ELR (cell line): ENCODE measurements around the gene SORCS2.

Source experiments
- DNase-seq: peaks from one replicate; pipeline ENCODE4 v3.0.0-alpha.2; 2015; ENCODE audit warnings: low read depth

SORCS2 gene

DNA sequence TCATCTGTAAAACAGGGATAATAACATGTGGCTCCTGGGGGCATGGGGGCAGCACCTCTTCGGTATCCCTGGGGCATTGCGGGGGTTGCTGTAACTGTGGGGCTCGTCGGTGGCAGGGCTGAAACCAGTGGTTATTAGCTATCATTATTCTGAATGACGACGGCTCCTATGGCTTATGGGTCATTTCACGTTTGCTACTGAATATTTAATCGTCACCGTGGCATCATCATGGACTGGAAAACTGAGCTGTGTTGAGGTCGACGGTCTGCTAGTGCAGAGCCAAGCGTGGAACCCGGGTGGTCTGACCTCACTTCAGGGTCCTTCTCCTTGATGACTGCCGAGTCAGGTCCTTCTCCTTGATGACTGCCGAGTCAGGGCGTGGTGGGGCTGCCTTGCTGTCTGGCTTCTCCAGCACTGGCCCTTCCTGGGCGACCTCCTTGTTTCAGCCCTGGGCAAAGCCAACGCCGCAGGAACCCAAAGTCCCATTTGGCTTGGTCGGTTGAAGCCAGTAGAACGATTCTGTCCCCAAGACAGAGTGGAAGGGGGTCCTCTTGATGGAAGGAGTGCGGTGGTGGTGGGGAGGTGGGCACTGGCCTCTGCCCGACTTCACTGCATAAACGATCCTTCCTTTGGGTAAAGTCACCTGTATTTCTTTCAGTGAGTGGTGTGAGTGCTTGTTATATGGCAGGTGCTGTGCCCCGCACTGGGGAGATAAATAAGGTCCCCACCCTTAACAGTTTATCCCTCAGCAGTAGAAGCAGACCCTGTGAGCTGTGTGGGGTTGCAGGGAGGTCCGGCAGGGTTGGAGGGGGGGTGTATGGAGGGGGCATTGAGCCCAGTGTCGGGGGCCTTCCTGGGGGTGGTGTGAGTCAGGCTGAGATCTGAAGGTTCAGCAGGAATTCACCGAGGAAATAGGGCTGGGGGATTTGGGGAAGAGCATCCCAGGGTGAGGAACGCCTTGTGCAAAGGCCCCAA lies 201.6 kb downstream of the SORCS2 start:
- DNase-seq = no peak

DNA sequence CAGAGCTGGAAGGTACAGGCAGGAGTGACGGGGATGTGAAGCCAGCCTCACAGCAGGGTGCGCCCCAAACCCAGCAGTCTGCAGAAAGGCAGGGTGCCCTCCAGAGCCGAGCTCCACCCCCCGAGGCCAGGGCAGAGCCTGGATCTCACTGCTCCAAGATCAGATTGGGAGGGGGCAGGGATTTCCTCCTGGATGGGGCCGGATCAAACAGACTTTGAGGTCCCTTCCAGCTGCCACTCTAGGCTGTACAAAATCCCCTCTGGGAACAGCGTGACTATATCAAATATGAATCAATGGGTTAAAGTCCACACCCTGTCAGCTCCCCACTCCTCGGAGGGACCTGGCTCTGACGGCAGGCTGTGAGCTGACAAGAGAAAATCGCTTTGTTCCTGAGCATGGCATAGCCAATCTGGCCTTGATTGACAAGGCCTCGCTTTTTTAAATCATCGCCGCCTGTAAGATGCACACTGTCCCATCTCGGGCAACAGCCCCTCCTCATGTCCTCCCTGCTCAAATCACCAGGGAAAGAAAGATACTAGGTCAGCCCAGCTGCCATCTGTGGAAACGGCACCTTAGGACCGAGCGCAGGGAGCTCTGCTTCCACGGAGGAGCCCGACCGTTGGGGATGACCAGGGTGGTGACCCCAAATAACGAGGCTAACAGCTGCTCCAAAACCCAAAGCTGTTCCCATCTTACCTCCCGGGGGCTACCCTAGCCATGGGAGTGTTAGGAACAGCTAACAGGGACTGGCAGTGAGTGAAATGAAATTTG lies 202.5 kb downstream of the SORCS2 start:
- DNase-seq = no peak

DNA sequence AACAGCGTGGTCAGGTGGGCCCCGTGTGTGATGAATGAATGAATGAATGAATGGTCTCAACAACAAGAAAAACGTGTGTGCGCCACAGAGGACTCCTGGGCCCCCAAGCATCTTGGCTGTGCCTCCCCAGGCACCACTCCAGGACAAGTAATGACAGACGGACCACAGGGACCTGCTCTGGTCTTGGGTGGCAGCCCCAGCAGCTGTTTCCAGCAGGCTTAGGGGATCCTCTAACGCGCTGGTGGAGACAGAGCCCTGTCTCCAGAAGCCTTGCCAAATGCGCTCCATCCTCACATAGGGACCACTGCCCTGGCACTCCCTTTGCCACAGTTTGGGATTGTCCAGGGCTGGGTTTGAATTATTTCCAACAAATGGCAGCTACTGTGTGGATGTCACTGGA lies 203.3 kb downstream of the SORCS2 start:
- no peak for DNase-seq

DNA sequence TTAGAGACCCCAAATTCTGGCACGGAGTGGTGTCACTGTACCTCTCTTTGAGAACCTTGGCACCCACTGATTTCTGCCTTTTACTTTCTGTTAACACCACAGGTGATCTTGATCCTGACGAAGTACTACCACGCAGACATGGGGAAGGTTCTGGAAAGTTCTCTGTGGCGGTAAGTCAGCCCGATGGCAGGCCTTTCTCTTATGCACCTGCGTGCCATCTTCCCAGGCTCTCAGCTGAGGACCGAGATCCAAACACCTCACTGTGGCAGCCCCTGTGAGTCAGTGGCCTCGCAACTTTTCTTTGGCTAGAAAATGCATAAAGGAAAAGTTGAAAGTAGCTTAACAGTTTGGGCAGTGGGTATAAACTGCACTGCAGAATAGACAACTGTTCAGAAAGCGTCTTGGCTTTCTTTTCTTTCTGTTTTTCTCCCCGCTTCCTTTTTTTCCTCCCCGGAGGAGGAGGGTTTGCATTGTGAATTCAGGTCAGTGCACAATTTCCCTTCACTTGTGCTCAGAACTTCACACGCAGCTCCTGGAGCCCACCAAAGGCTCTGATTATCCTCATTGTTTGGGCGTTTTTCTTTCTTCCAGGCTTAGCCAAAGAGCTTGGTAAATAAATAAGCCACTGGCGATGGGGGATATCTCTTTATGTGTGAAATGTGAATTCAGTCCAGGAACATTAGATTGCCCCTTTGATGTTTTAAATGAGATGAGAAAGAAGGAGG lies 204.0 kb downstream of the SORCS2 start:
- no peak for DNase-seq

DNA sequence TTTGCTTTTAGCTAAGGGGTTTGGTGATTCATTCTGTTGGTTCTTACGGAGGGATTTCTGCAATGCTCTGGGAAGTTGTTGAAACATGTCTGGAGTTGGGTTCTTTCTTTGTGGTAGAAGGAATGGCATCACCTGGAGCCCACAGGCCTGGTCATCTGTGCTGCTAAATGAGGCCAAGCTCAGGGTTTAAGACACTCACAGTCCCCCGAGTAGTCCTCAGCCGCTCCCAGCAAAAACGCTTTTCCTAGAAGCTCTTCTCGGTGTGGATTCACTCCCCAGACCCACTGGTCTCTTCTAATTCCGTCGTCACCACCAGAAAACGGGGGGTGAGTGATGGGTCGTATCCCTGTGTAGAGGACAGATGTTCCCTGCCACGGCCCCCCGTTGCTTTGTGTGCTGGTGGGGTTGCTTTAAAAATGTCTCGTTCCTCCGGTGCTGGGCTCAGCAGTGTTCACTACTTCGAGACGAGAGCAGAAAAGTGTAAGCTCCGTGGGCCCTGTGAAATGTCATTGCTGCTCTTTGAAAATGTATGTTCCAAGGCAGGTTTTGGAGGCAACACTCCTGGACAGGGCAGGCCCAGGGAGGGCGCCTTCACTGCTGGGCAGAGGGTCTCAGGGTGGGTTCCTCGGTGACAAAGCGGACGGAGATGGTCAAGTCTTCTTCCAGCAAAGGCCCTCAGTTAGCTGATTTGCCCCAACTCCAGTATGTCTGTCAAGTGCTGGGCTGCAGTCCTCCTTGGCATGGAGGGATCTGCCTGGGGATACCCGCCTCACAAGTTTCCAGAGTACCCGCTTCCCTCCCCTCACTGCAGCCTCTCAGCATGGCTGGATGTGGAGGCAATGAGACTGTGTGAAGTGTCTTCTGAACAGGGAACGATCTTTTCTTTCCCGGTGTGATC lies 205.1 kb downstream of the SORCS2 start:
- DNase-seq = no peak

DNA sequence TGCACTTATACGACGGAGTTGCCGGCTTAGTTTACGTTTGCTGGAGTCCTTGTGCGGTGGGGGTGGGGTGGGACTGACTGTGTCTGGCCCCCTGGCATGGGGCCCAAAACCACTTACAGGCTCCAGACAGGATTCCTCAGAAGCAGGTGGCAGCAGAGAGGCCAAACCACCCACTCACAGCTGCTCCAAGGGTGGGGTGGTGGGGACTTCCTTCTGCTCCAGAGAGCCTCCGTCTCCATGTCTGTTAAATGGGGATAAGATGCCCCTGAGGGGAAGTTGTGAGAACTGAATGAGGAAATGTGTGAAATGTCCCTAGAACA lies 205.7 kb downstream of the SORCS2 start:
- peak; percentile 31 for DNase-seq

DNA sequence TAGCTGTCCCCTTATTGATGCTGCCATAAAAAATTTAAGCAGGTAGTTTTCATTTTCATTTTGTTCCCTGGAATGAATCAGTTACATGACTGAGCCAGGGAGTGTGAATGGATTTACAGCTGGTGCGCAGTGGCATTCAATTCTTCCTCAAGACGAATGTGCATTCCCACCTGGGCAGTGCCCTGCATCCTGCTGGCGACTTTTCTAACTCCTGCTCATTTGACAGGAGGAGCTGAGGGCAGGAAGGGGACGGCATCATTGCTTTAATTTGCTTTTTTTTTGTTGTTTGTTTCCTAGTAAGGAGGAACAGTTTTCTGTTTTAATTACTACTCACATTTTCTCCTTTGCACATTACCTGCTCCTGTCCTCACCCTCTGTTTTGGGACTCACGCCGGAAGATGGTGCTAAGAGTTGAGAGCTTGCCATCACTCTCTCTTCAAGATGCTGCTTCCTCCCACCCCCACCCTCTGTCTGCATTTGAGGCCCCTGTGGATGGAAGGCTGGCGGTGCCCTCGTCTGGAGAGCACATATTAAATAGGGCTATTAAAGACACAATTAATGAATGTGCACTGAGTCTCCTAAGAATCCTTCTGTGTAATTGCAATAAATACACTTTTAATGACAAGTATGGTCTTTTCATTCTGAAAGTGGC lies 206.6 kb downstream of the SORCS2 start:
- DNase-seq = no peak

DNA sequence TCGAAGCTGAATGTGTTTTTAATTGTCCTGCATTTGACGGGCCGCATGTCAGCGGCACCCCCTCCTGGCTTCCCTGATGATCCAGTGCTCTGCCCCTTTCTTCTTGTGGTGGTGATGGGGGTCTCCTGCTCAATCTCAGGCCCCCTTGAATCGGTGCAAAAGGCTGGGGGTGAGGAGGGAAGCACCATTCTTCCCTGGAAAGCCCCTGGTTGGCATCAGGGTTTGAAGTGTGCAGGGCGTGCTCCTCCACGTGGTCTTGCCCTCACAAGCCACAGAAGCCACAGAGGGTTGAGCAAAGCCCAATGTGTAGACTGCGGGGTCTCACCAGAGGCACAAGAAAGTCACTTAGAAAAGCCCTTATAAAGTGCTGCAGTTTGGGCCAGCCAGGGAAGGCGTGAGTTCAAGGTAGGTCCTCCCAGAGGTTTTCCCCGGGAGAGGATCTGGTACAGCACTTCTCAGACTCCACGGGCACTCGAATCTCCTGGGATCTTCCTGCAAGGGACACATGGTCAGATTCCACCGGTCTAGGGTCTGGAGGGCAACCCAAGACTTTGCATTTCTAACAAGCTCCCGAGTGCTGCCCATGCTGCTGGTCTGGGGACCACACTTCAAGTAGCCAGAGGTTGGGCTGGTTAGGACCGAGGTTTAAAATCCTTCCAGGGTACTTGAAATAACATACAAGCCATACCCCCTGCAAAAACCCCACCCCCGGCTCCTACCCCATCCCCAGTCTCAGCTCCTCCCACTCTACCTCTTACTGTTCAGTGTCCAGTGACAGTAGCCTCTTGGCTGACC lies 207.3 kb downstream of the SORCS2 start:
- DNase-seq = no peak

DNA sequence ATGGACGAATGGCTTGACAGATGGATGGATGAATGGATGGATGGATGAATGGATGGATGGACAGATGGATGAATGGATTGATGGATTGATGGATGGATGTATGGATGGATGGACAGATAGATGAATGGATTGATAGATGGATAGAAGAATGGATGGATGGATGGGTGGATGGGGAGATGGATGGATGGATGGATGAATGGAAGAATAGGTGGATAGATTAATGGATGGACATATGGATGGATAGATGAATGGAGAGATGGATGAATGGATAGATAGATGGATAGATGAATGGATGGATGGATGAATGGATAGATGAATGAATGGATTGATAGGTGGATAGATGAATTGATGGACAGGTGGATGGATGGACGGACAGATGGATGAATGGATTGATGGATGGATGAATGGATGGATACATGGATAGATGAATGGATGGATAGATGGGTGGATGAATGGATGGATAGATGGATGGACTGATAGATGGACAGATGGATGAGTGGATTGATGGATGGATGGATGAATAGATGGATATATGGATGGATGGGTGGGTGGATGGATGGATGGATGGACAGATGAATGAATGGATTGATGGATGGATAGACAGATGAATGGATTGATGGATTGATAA lies 208.4 kb downstream of the SORCS2 start:
- DNase-seq = no peak

DNA sequence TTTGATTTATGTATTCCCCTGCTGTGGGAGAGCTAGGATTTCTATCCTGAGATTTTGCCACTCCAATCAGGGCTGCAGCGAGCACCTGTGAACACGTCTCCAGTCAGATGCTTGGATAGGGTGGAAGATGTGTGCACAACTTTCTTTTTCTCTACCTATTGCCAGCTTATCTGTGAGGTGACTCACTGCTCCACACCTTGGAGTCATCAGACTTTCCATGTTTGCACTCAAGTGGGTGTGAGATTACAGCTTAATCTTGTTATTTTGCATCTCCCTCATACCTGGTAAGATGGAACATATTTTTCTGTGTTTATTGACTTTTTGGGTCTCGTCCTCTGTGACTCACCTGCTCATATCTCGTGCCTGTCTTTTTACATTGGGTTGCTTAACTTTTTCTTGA lies 210.2 kb downstream of the SORCS2 start:
- DNase-seq = no peak

DNA sequence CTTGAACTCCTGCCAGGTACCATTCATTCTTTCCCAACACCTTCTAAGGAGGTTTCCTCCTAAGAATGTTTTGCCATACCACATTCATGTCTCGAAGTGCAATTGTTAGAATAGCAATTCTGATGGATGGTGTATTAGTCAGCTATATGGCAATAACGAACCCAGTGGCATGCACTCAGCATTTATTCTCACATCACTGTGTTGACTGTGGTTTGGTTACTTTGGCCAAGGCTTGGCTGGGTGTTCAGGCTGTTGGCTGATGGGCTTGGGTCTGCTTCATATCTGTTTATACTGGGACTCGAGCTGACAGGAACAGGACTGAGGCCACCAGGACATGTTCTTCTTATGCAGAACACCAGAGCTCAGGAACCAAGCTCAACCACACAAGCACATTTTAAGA lies 210.7 kb downstream of the SORCS2 start:
- no peak for DNase-seq

DNA sequence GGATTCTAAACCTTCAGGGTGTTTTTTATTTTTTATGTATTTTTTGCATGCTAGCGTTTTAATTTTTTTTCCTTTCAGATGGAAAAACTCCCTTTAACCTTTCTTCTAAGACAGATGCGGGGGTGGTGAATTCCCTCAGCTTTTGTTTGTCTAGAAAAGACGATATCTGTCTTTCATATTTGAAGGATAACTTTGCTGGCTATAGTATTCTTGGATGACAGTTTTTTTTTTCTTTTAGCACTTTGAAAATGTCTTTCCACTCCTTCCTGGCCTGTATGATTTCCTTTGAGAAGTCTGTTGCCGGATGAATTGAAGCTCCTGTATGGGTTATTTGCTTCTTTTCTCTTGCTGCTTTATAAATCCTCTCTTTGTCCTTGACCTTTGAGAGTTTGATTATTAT lies 215.8 kb downstream of the SORCS2 start:
- DNase-seq = no peak

DNA sequence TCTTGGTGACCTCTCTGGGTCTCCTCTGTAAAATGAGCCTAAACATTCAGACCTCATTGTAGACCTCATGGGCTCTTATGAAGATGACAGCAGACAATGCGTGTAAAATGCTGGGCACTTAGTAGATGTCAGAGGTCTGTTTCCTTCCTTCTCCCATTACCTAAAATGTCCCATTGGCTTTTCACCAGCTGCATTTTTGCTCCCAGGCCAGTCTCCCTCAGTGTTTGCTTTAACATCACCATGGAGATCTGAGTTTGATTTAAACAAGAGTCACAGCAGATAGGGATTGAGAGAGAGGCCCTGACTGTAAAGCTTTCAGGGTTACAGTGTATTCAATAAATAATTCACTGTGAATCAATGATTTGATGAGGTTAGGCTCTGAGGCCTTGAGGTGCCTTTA lies 218.1 kb downstream of the SORCS2 start:
- no peak for DNase-seq

DNA sequence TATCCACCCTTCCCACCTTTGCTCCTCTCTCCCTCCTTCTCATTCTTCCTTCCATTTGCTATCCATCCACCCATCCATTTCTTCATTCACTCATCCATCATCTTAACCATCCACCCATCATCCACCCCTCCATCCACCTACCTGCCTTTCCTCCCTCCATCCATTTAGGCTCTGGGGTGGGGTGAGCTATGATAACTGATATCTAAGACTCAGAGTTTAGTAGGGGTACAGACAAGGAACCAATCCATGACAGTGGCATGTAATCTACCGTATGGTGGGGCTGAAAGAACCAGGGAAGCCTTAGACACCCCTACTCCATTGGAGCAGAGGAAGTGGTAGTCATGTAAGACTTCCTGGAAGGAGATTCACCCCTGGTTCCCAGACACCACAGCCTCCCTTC lies 219.2 kb downstream of the SORCS2 start:
- DNase-seq = no peak

DNA sequence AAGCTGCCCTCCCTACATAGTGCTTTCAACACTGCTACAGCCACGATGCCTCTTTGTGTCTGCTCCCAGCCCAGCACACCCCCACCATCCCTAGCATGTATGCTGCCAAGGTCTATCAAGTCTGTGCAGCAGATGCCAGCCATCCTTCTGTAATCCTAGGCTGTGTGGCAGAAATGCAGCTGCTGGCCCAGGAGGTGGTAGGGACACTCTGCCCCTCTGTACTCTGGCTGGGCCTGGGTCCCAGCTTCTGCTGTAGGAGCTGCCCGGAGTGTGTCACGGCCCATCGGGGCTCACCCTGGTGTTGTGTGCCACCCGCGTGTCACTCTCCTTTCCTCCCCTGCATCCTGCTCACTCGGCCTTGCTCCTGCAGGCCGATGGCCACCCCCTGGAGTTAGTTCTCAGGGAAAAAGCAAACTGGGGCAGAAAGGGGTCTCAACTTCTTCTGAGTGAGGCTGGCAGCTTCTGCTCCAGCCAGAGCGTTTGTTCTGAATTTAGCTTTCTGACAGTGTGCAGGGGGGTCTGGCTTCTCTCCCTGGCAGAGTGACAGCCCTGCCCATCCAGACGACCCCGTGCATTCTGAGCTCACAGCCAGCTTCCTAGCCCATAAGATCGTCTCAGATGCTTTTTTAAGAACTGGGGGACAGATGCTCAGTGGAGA lies 219.7 kb downstream of the SORCS2 start:
- DNase-seq = no peak

DNA sequence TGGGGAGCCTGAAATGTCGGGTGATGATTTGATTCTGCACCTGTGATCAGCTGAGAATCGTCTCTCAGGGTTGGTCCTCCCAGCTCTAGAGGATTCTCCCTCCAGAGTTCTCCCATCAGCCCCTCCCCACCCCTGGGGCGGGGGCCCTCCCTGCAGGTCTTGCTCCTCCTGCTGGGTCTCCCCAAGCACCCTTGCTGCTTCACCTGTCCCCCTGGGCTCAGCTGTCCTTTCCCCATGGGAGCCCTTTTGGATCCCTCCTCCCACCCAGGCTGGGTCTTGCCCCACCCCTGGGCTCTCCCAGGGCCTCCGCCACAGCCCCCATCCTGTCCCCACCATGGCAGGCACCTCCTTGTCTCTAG lies 220.2 kb downstream of the SORCS2 start:
- DNase-seq = no peak

DNA sequence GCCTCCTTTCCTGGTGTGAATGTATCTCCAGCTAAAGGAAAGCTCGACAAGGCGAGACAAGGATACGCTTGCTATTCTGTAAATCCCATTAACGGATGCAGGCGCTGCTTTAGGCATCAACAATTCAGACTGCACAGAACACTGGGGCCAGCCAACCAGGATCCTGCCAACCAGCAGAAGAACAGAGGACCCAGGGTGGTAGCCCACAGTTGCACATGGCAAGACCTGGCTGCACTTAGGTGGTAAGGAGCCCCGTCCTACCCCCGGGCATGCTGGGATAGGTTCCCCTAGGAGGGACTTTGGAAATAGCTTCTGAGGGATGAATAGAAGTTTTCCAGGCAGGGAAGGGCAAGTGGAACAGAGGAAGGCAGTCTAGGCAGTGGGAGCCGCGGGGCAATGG lies 221.7 kb downstream of the SORCS2 start:
- no peak for DNase-seq

DNA sequence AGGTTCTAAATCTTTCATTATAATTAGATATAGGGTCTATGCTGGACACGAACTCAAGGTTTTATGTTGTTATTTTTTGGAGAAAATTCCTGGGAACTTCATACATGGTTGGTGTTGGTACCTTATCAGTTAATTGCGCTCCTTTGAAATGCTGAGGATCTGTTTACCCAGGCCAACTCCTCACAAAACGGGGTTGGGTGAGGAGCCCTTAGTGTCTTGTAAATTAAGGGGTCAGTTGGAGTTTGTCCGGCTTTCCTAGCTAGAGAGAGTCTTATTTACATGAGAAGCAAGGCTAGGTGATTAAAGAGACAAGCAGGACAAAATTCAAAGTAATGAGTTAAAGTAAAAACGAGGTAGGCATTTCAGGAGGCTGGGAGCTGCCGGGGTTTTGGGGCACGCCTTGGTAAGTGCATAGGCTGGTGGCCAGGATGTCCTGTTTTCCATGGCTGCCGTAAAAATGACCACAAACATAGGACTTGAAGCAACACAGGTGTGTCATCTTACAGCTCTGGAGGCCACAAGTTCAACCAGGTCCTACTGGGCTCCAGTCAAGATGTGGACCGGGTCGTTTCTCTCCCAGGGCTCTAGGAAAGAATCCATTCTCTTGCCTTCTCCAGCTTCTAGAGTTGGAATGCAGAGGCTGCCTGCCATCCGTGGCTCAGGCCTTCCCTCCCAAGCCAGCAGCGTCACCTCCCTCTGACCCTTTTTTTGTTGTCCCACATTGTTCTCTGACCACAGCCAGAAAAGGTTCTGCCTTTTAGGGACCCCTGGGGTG lies 222.6 kb downstream of the SORCS2 start:
- no peak for DNase-seq
